Activated T-cell treated with anti-CD3 and anti-CD28 coated beads for 48 hours (primary cell): ENCODE data around the gene NFATC1.

Source experiments
- DNase-seq: peaks from one replicate; pipeline ENCODE4 v3.0.0-alpha.2; 2020; ENCODE audit warnings: low read depth

The NFATC1 gene

GRCh38 chr18:79395761-79396404 lies at the start of gene NFATC1:
Gene NFATC1 (plus strand): TSS chr18:79395930. CDS start chr18:79396225, 295 bp downstream.
- peak; percentile 88 for DNase-seq

- no peak for DNase-seq
Observed at GRCh38 chr18:79345981-79346380, 49.7 kb upstream of the NFATC1 start.

GRCh38 chr18:79348066-79348465 lies 47.7 kb upstream of the NFATC1 start:
- DNase-seq: no peak

GRCh38 chr18:79352432-79352831 lies 43.3 kb upstream of the NFATC1 start:
- DNase-seq: no peak

- DNase-seq: no peak
Observed at GRCh38 chr18:79353267-79353666, 42.5 kb upstream of the NFATC1 start.

- DNase-seq: no peak
Observed at GRCh38 chr18:79354350-79354749, 41.4 kb upstream of the NFATC1 start.

- no peak for DNase-seq
Observed at GRCh38 chr18:79355433-79356335, 40.0 kb upstream of the NFATC1 start.

- DNase-seq: no peak
Observed at GRCh38 chr18:79356435-79356834, 39.3 kb upstream of the NFATC1 start.

- DNase-seq: no peak
Observed at GRCh38 chr18:79360933-79361332, 34.8 kb upstream of the NFATC1 start.

- DNase-seq: no peak
Observed at GRCh38 chr18:79361766-79362522, 33.8 kb upstream of the NFATC1 start.

GRCh38 chr18:79365701-79366100 lies 30.0 kb upstream of the NFATC1 start:
- DNase-seq: no peak

- DNase-seq: no peak
Observed at GRCh38 chr18:79366177-79367094, 29.3 kb upstream of the NFATC1 start.

GRCh38 chr18:79367480-79367879 lies 28.2 kb upstream of the NFATC1 start:
- no peak for DNase-seq

- no peak for DNase-seq
Observed at GRCh38 chr18:79367989-79368388, 27.7 kb upstream of the NFATC1 start.

- no peak for DNase-seq
Observed at GRCh38 chr18:79368681-79369080, 27.0 kb upstream of the NFATC1 start.

GRCh38 chr18:79371561-79372121 lies 24.1 kb upstream of the NFATC1 start:
- no peak for DNase-seq

- DNase-seq: no peak
Observed at GRCh38 chr18:79372461-79372860, 23.3 kb upstream of the NFATC1 start.

GRCh38 chr18:79372991-79373390 lies 22.7 kb upstream of the NFATC1 start:
- no peak for DNase-seq

- DNase-seq: no peak
Observed at GRCh38 chr18:79373736-79374135, 22.0 kb upstream of the NFATC1 start.

GRCh38 chr18:79374408-79375171 lies 21.1 kb upstream of the NFATC1 start:
- no peak for DNase-seq
